Suprapubic skin (tissue), 4 donors: ENCODE measurements around the gene PPP4C.

ENCODE experiments used
- EP300 ChIP-seq: sonication (generic); formaldehyde crosslinking; IDR thresholded peaks from one replicate; pipeline ENCODE4 v1.6.1; 2017; ENCODE audit warnings: antibody characterized with exemption
- POLR2A ChIP-seq, 2 donors: fragments of 450-650 bp; IDR thresholded peaks; one replicate each; pipeline ENCODE4 v1.6.1; 2017; ENCODE audit warnings: antibody characterized with exemption in 2 of 2, mild to moderate bottlenecking in 2 of 2, moderate library complexity in 2 of 2
- POLR2AphosphoS5 ChIP-seq, 3 donors: sonication (generic); formaldehyde crosslinking; IDR thresholded peaks; one replicate each; pipeline ENCODE4 v1.6.1; 2017; ENCODE audit warnings: antibody characterized with exemption in 3 of 3
- TF ChIP-seq, protein P1 (sequence below), 2 donors: fragments of 200-600 bp in 1 of 2; fragments of 450-650 bp in 1 of 2; sonication (generic) in 1 of 2; IDR thresholded peaks; one replicate each; pipeline ENCODE4 v1.5.1; 2016 to 2019; ENCODE audit warnings: antibody characterized with exemption in 2 of 2, mild to moderate bottlenecking in 1 of 2, moderate library complexity in 1 of 2

DNA sequence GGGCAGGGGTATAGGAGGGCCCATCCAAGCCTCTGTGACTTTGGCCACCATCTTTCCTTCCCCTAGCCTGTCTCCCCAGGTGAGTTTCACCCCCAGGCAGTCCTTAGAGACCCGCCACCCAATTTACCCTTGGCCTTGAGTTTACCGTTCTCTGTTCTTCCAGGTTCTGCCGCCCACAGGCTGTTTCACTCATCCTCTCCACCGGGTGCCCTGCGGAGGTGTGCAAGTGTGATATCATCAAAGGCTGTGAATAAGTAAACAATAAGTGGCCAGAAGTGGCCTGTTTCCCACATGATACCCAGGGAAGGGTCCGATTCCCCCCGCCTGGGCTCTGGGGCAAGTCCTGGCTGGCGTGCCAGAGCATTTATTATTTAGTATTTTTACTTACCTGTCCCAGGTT, 29.6 kb upstream of the PPP4C start:
- TF ChIP-seq, protein P1, sequence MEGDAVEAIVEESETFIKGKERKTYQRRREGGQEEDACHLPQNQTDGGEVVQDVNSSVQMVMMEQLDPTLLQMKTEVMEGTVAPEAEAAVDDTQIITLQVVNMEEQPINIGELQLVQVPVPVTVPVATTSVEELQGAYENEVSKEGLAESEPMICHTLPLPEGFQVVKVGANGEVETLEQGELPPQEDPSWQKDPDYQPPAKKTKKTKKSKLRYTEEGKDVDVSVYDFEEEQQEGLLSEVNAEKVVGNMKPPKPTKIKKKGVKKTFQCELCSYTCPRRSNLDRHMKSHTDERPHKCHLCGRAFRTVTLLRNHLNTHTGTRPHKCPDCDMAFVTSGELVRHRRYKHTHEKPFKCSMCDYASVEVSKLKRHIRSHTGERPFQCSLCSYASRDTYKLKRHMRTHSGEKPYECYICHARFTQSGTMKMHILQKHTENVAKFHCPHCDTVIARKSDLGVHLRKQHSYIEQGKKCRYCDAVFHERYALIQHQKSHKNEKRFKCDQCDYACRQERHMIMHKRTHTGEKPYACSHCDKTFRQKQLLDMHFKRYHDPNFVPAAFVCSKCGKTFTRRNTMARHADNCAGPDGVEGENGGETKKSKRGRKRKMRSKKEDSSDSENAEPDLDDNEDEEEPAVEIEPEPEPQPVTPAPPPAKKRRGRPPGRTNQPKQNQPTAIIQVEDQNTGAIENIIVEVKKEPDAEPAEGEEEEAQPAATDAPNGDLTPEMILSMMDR (IDR thresholded peaks at IDR 0.05): no peak
- TF ChIP-seq POLR2A (IDR thresholded peaks at IDR 0.05): no peak
- no peak for TF ChIP-seq POLR2AphosphoS5 (IDR thresholded peaks at IDR 0.05)
- TF ChIP-seq EP300: no peak
